GM19351 (cell line): ENCODE results near the gene GNPTG.
A peak's percentile ranks its signal among the peaks of the same experiment; 100 is the strongest.

ENCODE experiments used
- ATAC-seq: cut with Tn5 transposase; IDR thresholded peaks from one replicate; pipeline ENCODE4 v1.9.1; 2021; ENCODE audit warnings: mild to moderate bottlenecking, moderate library complexity; ENCODE audit not compliant: unreplicated experiment

GNPTG gene

GRCh38 chr16:1351582-1352362, at the start of gene GNPTG, which contains the start of gene TSR3:
Gene GNPTG, plus strand, starts transcription at chr16:1351931. Its CDS starts 35 bp downstream, at chr16:1351966.
Gene TSR3, minus strand, starts transcription at chr16:1351878. Its CDS starts 74 bp downstream, at chr16:1351804.
- ATAC-seq = peak; percentile 84

GRCh38 chr16:1305823-1306222, 45.9 kb upstream of the GNPTG start:
- ATAC-seq = no peak

GRCh38 chr16:1306334-1306733, 45.4 kb upstream of the GNPTG start:
- no peak for ATAC-seq

GRCh38 chr16:1308036-1308976, 43.4 kb upstream of the GNPTG start:
- peak; percentile 17 for ATAC-seq

- ATAC-seq = peak; percentile 48
These were observed 42.5 kb upstream of the GNPTG start, which contains the start of gene UBE2I for GRCh38 chr16:1308977-1309885. Gene UBE2I, plus strand, starts transcription at chr16:1309636. Its CDS starts 4,395 bp downstream, at chr16:1314031.

GRCh38 chr16:1309888-1310831, 41.6 kb upstream of the GNPTG start:
- ATAC-seq = no peak

GRCh38 chr16:1310832-1311200, 40.9 kb upstream of the GNPTG start:
- no peak for ATAC-seq

GRCh38 chr16:1311212-1311737, 40.5 kb upstream of the GNPTG start:
- ATAC-seq = no peak

- no peak for ATAC-seq
These were observed 39.8 kb upstream of the GNPTG start for GRCh38 chr16:1311738-1312466.

- no peak for ATAC-seq
These were observed 39.3 kb upstream of the GNPTG start for GRCh38 chr16:1312467-1312816.

GRCh38 chr16:1312903-1313302, 38.8 kb upstream of the GNPTG start:
- ATAC-seq = no peak

GRCh38 chr16:1313721-1314369, 37.9 kb upstream of the GNPTG start:
- no peak for ATAC-seq

- no peak for ATAC-seq
These were observed 37.2 kb upstream of the GNPTG start for GRCh38 chr16:1314399-1315068.

GRCh38 chr16:1315081-1316032, 36.4 kb upstream of the GNPTG start:
- no peak for ATAC-seq

- no peak for ATAC-seq
These were observed 35.7 kb upstream of the GNPTG start for GRCh38 chr16:1316033-1316405.

GRCh38 chr16:1317479-1318267, 34.1 kb upstream of the GNPTG start:
- no peak for ATAC-seq
